Testis (tissue), 3 donors: Measurements from ENCODE around the gene CLEC7A. TPM values are rescaled to one million over a fixed set of nuclear protein-coding genes. Genes with fewer than 3 reads are reported as not detected.

Source experiments
- DNase-seq: peaks from one replicate; pipeline ENCODE4 v3.0.0-alpha.2; 2019
- H3K27ac ChIP-seq, 2 donors: fragments of 200-600 bp; sonication (generic); one replicate each; pipeline ENCODE4 v1.5.1; 2019
- H3K27me3 ChIP-seq: fragments of 200-600 bp; sonication (generic); one replicate; pipeline ENCODE4 v1.5.1; 2019
- H3K36me3 ChIP-seq: fragments of 200-600 bp; sonication (generic); one replicate; pipeline ENCODE4 v1.5.1; 2017; ENCODE audit warnings: low read depth; ENCODE audit errors: missing control alignments
- H3K4me1 ChIP-seq: fragments of 200-600 bp; sonication (generic); one replicate; pipeline ENCODE4 v1.5.1; 2019
- H3K4me3 ChIP-seq, 2 donors: fragments of 200-600 bp; sonication (generic); one replicate each; pipeline ENCODE4 v1.5.1; 2017 to 2019
- H3K9me3 ChIP-seq: fragments of 200-600 bp; sonication (generic); one replicate; pipeline ENCODE4 v1.5.1; 2017
- CTCF ChIP-seq, 3 experiments: fragments of 450-650 bp in 2 of 3; fragments of 200-600 bp in 1 of 3; sonication (generic) in 1 of 3; IDR thresholded peaks; one replicate each; pipeline ENCODE4 v1.5.1; 2016 to 2019; ENCODE audit warnings: antibody characterized with exemption in 3 of 3, mild to moderate bottlenecking in 2 of 3, moderate library complexity in 1 of 3
- POLR2A ChIP-seq: fragments of 450-650 bp; IDR thresholded peaks from one replicate; pipeline ENCODE4 v1.6.1; 2017; ENCODE audit warnings: antibody characterized with exemption, mild to moderate bottlenecking, moderate library complexity
- WGBS, 2 donors: methylation state at CpG; one replicate each; pipeline ENCODE4 v1.1.5; 2018; 5-methylcytosine and 5-hydroxymethylcytosine counted together
- intact Hi-C: fragments of 100-400 bp; cut with DNase I; formaldehyde crosslinking; loops from one replicate; pipeline ENCODE4 v1.15.1; 2023; ENCODE audit warnings: low total_unique reads
- polyA plus RNA-seq: library from polyadenylated mRNA; stranded (reverse); fragments of 350-450 nt; fragmentation: Illumina TruSeq; extraction: RNeasy Lipid Tissue Mini Kit (QIAGEN cat#74804); gene quantifications from one replicate; pipeline ENCODE4 v1.2.3, GENCODE V29; 2014; ENCODE audit warnings: low read depth, low replicate concordance; ENCODE audit not compliant: insufficient read depth
- total RNA-seq, 2 donors: library from RNA; depleted of rRNA; stranded (reverse); fragments of >200 nt; gene quantifications; one replicate each; pipeline ENCODE4 v1.2.3, GENCODE V29; 2016

The CLEC7A gene
- total and polyA plus RNA-seq, 3 donors from 2014 or later = 1.9 to 4.8 (median 4.4) TPM

- intact Hi-C loops = no loop called here
- Histone ChIP-seq H3K27ac (no peak overlapping the region), H3K9me3 (no peaks in the 10 kb centered on the region), H3K4me3 (no peak overlapping the region), H3K4me1 (no peaks in the 10 kb centered on the region), H3K27me3 (no peaks in the 10 kb centered on the region), H3K36me3 (no peaks in the 10 kb centered on the region)
- 91 to 95% methylated on average over 4 of the region's 4 CpGs for WGBS, 2 donors
- DNase-seq = no peak
- TF ChIP-seq POLR2A (no peak), CTCF (IDR thresholded peaks at IDR 0.05) (no peak)
Observed at GRCh38 chr12:10122689-10123088, 7.3 kb downstream of the CLEC7A start.

- WGBS, 2 donors = 73 to 77% methylated on average over 7 of the region's 7 CpGs
Observed at GRCh38 chr12:10121278-10121677, 8.7 kb downstream of the CLEC7A start.

GRCh38 chr12:10119066-10119465 lies 10.9 kb downstream of the CLEC7A start:
- no peaks in the 10 kb centered on the region for H3K36me3 ChIP-seq
- no peak for DNase-seq
- H3K27ac ChIP-seq = no peak overlapping the region
- H3K9me3 ChIP-seq = no peaks in the 10 kb centered on the region
- no peak overlapping the region for H3K4me3 ChIP-seq
- TF ChIP-seq CTCF (IDR thresholded peaks at IDR 0.05) = no peak
- no peak for TF ChIP-seq POLR2A
- intact Hi-C loops = no loop called here
- H3K4me1 ChIP-seq = no peaks in the 10 kb centered on the region
- 81 to 83% methylated on average over 3 of the region's 3 CpGs for WGBS, 2 donors
- no peaks in the 10 kb centered on the region for H3K27me3 ChIP-seq

More at GRCh38 chr12:10121278-10121677, 8.7 kb downstream of the CLEC7A start:
- H3K9me3 ChIP-seq = no peaks in the 10 kb centered on the region
- H3K4me3 ChIP-seq = no peak overlapping the region
- H3K4me1 ChIP-seq = no peaks in the 10 kb centered on the region
- no peak for DNase-seq
- no peaks in the 10 kb centered on the region for H3K36me3 ChIP-seq
- intact Hi-C loops = no loop called here
- no peaks in the 10 kb centered on the region for H3K27me3 ChIP-seq
- H3K27ac ChIP-seq = no peak overlapping the region
- no peak for TF ChIP-seq POLR2A

- no peaks in the 10 kb centered on the region for H3K27me3 ChIP-seq
- no peaks in the 10 kb centered on the region for H3K4me1 ChIP-seq
- no peak for TF ChIP-seq POLR2A
- no peak for TF ChIP-seq CTCF (IDR thresholded peaks at IDR 0.05)
- H3K9me3 ChIP-seq = no peaks in the 10 kb centered on the region
- 69 to 82% methylated on average over 7 of the region's 7 CpGs for WGBS, 2 donors
- DNase-seq = no peak
- H3K27ac ChIP-seq = no peak overlapping the region
- H3K36me3 ChIP-seq = no peaks in the 10 kb centered on the region
- intact Hi-C loops = no loop called here
- no peak overlapping the region for H3K4me3 ChIP-seq
Observed at GRCh38 chr12:10115890-10116289, 14.1 kb downstream of the CLEC7A start.

GRCh38 chr12:10115311-10115710 lies 14.7 kb downstream of the CLEC7A start:
- no peaks in the 10 kb centered on the region for H3K27me3 ChIP-seq
- no peak for TF ChIP-seq CTCF (IDR thresholded peaks at IDR 0.05)
- no peak for TF ChIP-seq POLR2A
- intact Hi-C loops = no loop called here
- H3K4me1 ChIP-seq = no peaks in the 10 kb centered on the region
- H3K4me3 ChIP-seq = peak overlapping the region; percentile 1 to 22
- H3K36me3 ChIP-seq = no peaks in the 10 kb centered on the region
- DNase-seq = no peak
- H3K27ac ChIP-seq = no peak overlapping the region
- H3K9me3 ChIP-seq = no peaks in the 10 kb centered on the region
- WGBS, 2 donors = 58 to 73% methylated on average over 15 of the region's 15 CpGs
